Fibroblast of villous mesenchyme (primary cell): ENCODE measurements around the gene KCNG4. TPM values are rescaled to one million over a fixed set of nuclear protein-coding genes. Genes with fewer than 3 reads are reported as not detected.

Experiments used
- DNase-seq: peaks from one replicate; pipeline ENCODE4 v3.0.0-alpha.2; 2010; ENCODE audit warnings: low read depth
- H3K4me3 ChIP-seq: 2 replicates; pipeline ENCODE4 v1.5.1; 2011; ENCODE audit warnings: low read depth, mild to moderate bottlenecking, low read length
- CTCF ChIP-seq: IDR thresholded peaks from 2 replicates; pipeline ENCODE4 v1.5.1; 2012; ENCODE audit warnings: low read depth, mild to moderate bottlenecking, low read length; ENCODE audit not compliant: insufficient read depth
- small RNA-seq: library from RNA; depleted of rRNA; stranded (forward); fragments of <200 nt; gene quantifications from one replicate; pipeline ENCODE3, GENCODE V24; 2012
- total RNA-seq: library from RNA; depleted of rRNA; stranded (reverse); fragments of >200 nt; gene quantifications from 2 replicates; pipeline ENCODE4 v1.2.3, GENCODE V29; 2012

The KCNG4 gene
- total RNA-seq, 1 donor: not detected

- no peak for DNase-seq
Observed at GRCh38 chr16:84176192-84177053, 63.4 kb downstream of the KCNG4 start.

GRCh38 chr16:84175350-84176081 is 64.3 kb downstream of the KCNG4 start:
- DNase-seq: peak; percentile 47
- no peak overlapping the region for H3K4me3 ChIP-seq
- TF ChIP-seq CTCF: peak; percentile 76

More at GRCh38 chr16:84176192-84177053, 63.4 kb downstream of the KCNG4 start:
- H3K4me3 ChIP-seq: no peak overlapping the region
- no peak for TF ChIP-seq CTCF

GRCh38 chr16:84174396-84174795 is 65.4 kb downstream of the KCNG4 start:
- TF ChIP-seq CTCF: no peak
- no peak overlapping the region for H3K4me3 ChIP-seq
- DNase-seq: no peak

GRCh38 chr16:84169765-84170310 is 70.0 kb downstream of the KCNG4 start:
- no peak for DNase-seq
- no peak for TF ChIP-seq CTCF
- H3K4me3 ChIP-seq: no peak overlapping the region

Small RNA genes within 50 kb of the gene (small RNA-seq; reads per million reads assigned to genes)
- not detected for gene RNA5SP433

Other genes starting within 250 kb of the KCNG4 start
- not detected in 2 replicates for gene SLC38A8, start 197.2 kb downstream of the KCNG4 start, total RNA-seq
- 77.0 and 97.2 TPM in 2 replicates for gene MBTPS1, start 123.1 kb downstream of the KCNG4 start, total RNA-seq
- gene HSDL1, start 94.8 kb downstream of the KCNG4 start, total RNA-seq: 17.4 and 29.8 TPM in 2 replicates
- gene DNAAF1, start 94.7 kb downstream of the KCNG4 start, total RNA-seq: not detected in 2 replicates
- gene TAF1C, start 53.0 kb downstream of the KCNG4 start, total RNA-seq: 19.4 and 20.9 TPM in 2 replicates
- gene ADAD2, start 48.9 kb downstream of the KCNG4 start, total RNA-seq: not detected in 2 replicates
- gene WFDC1, start 54.9 kb upstream of the KCNG4 start, total RNA-seq: 8.2 and 10.0 TPM in 2 replicates
- not detected in 2 replicates for gene ATP2C2, start 128.5 kb upstream of the KCNG4 start, total RNA-seq